ENCODE data around the gene GIMAP2. TPM values are rescaled to one million over a fixed set of nuclear protein-coding genes. Genes with fewer than 3 reads are reported as not detected.
"Not testable (repeated sequence)": the region's sequence is repeated elsewhere in the genome, so short reads cannot be mapped to it uniquely, and the experiment has no call there.

The GIMAP2 gene
- polyA plus RNA-seq, 2 donors = 0.90 to 2.1 TPM

- 75 to 84% methylated on average over 2 of the region's 2 CpGs for WGBS, 2 donors
- H3K27ac ChIP-seq (ENCODE audit: low read depth in 2 of 2, low read length in 1 of 2) = peak overlapping the region in 1 of 2 donors; percentile 47
- H3K36me3 ChIP-seq (ENCODE audit: control insufficient read depth in 2 of 2, insufficient read depth in 2 of 2, low read length in 1 of 2) = no peaks in the 10 kb centered on the region
- H3K4me3 ChIP-seq (ENCODE audit: low read depth in 1 of 2, low read length in 2 of 2) = no peak overlapping the region
- H3K4me1 ChIP-seq (ENCODE audit: control insufficient read depth in 2 of 2, insufficient read depth in 2 of 2, low read length in 1 of 2) = no peaks in the 10 kb centered on the region
- no peaks in the 10 kb centered on the region for H3K9me3 ChIP-seq (ENCODE audit: control insufficient read depth in 2 of 2, insufficient read depth in 1 of 2, low read depth in 1 of 2, low read length in 1 of 2)
- no peaks in the 10 kb centered on the region for H3K27me3 ChIP-seq (ENCODE audit: control insufficient read depth in 1 of 2, insufficient read depth in 2 of 2, low read length in 2 of 2)
Observed at GRCh38 chr7:150675714-150676113, 9.8 kb upstream of the GIMAP2 start.

GRCh38 chr7:150676276-150676675 is 9.2 kb upstream of the GIMAP2 start:
- not testable (repeated sequence) for H3K27ac ChIP-seq (ENCODE audit: low read depth in 2 of 2, low read length in 1 of 2)

GRCh38 chr7:150676854-150677253 is 8.7 kb upstream of the GIMAP2 start:
- H3K4me3 ChIP-seq (ENCODE audit: low read depth in 1 of 2, low read length in 2 of 2); H3K27me3 ChIP-seq (ENCODE audit: control insufficient read depth in 1 of 2, insufficient read depth in 2 of 2, low read length in 2 of 2); H3K27ac ChIP-seq (ENCODE audit: low read depth in 2 of 2, low read length in 1 of 2); H3K4me1 ChIP-seq (ENCODE audit: control insufficient read depth in 2 of 2, insufficient read depth in 2 of 2, low read length in 1 of 2); H3K9me3 ChIP-seq (ENCODE audit: control insufficient read depth in 2 of 2, insufficient read depth in 1 of 2, low read depth in 1 of 2, low read length in 1 of 2); H3K36me3 ChIP-seq (ENCODE audit: control insufficient read depth in 2 of 2, insufficient read depth in 2 of 2, low read length in 1 of 2): not testable (repeated sequence)
- 44 to 49% methylated on average over 3 of the region's 3 CpGs for WGBS, 2 donors

More at GRCh38 chr7:150676276-150676675, 9.2 kb upstream of the GIMAP2 start:
- not testable (repeated sequence) for H3K9me3 ChIP-seq (ENCODE audit: control insufficient read depth in 2 of 2, insufficient read depth in 1 of 2, low read depth in 1 of 2, low read length in 1 of 2); H3K36me3 ChIP-seq (ENCODE audit: control insufficient read depth in 2 of 2, insufficient read depth in 2 of 2, low read length in 1 of 2); H3K4me3 ChIP-seq (ENCODE audit: low read depth in 1 of 2, low read length in 2 of 2); H3K4me1 ChIP-seq (ENCODE audit: control insufficient read depth in 2 of 2, insufficient read depth in 2 of 2, low read length in 1 of 2); H3K27me3 ChIP-seq (ENCODE audit: control insufficient read depth in 1 of 2, insufficient read depth in 2 of 2, low read length in 2 of 2)

GRCh38 chr7:150678601-150679000 is 6.9 kb upstream of the GIMAP2 start:
- not testable (repeated sequence) for H3K4me1 ChIP-seq (ENCODE audit: control insufficient read depth in 2 of 2, insufficient read depth in 2 of 2, low read length in 1 of 2); H3K27me3 ChIP-seq (ENCODE audit: control insufficient read depth in 1 of 2, insufficient read depth in 2 of 2, low read length in 2 of 2); H3K27ac ChIP-seq (ENCODE audit: low read depth in 2 of 2, low read length in 1 of 2); H3K36me3 ChIP-seq (ENCODE audit: control insufficient read depth in 2 of 2, insufficient read depth in 2 of 2, low read length in 1 of 2); H3K9me3 ChIP-seq (ENCODE audit: control insufficient read depth in 2 of 2, insufficient read depth in 1 of 2, low read depth in 1 of 2, low read length in 1 of 2); H3K4me3 ChIP-seq (ENCODE audit: low read depth in 1 of 2, low read length in 2 of 2)
- WGBS, 2 donors = 73 to 77% methylated on average over 11 of the region's 11 CpGs

GRCh38 chr7:150680364-150680763 is 5.1 kb upstream of the GIMAP2 start:
- not testable (repeated sequence) for H3K4me1 ChIP-seq (ENCODE audit: control insufficient read depth in 2 of 2, insufficient read depth in 2 of 2, low read length in 1 of 2); H3K27me3 ChIP-seq (ENCODE audit: control insufficient read depth in 1 of 2, insufficient read depth in 2 of 2, low read length in 2 of 2); H3K4me3 ChIP-seq (ENCODE audit: low read depth in 1 of 2, low read length in 2 of 2); H3K9me3 ChIP-seq (ENCODE audit: control insufficient read depth in 2 of 2, insufficient read depth in 1 of 2, low read depth in 1 of 2, low read length in 1 of 2); H3K27ac ChIP-seq (ENCODE audit: low read depth in 2 of 2, low read length in 1 of 2); H3K36me3 ChIP-seq (ENCODE audit: control insufficient read depth in 2 of 2, insufficient read depth in 2 of 2, low read length in 1 of 2)
- 71 to 81% methylated on average over 1 to 2 of the region's 2 CpGs for WGBS, 2 donors

GRCh38 chr7:150686030-150686631 is 625 bp downstream of the GIMAP2 start:
- Histone ChIP-seq H3K4me3 (ENCODE audit: low read depth in 1 of 2, low read length in 2 of 2) (peak overlapping the region; percentile 18 to 52), H3K36me3 (ENCODE audit: control insufficient read depth in 2 of 2, insufficient read depth in 2 of 2, low read length in 1 of 2) (peaks cover 0 to 3% of the 10 kb centered on the region in 2 donors), H3K4me1 (ENCODE audit: control insufficient read depth in 2 of 2, insufficient read depth in 2 of 2, low read length in 1 of 2) (peaks cover 0 to 5% of the 10 kb centered on the region in 2 donors), H3K27me3 (ENCODE audit: control insufficient read depth in 1 of 2, insufficient read depth in 2 of 2, low read length in 2 of 2) (no peaks in the 10 kb centered on the region), H3K27ac (ENCODE audit: low read depth in 2 of 2, low read length in 1 of 2) (peak overlapping the region; percentile 1 to 15), H3K9me3 (ENCODE audit: control insufficient read depth in 2 of 2, insufficient read depth in 1 of 2, low read depth in 1 of 2, low read length in 1 of 2) (peaks cover 3% of the 10 kb centered on the region in 2 donors)
- WGBS, 2 donors = 39 to 44% methylated on average over 9 of the region's 9 CpGs

- Histone ChIP-seq H3K27me3 (ENCODE audit: control insufficient read depth in 1 of 2, insufficient read depth in 2 of 2, low read length in 2 of 2) (no peaks in the 10 kb centered on the region), H3K27ac (ENCODE audit: low read depth in 2 of 2, low read length in 1 of 2) (no peak overlapping the region), H3K4me3 (ENCODE audit: low read depth in 1 of 2, low read length in 2 of 2) (no peak overlapping the region), H3K36me3 (ENCODE audit: control insufficient read depth in 2 of 2, insufficient read depth in 2 of 2, low read length in 1 of 2) (peaks cover 0 to 3% of the 10 kb centered on the region in 2 donors), H3K4me1 (ENCODE audit: control insufficient read depth in 2 of 2, insufficient read depth in 2 of 2, low read length in 1 of 2) (peaks cover 0 to 5% of the 10 kb centered on the region in 2 donors), H3K9me3 (ENCODE audit: control insufficient read depth in 2 of 2, insufficient read depth in 1 of 2, low read depth in 1 of 2, low read length in 1 of 2) (peaks cover 3 to 7% of the 10 kb centered on the region in 2 donors)
- WGBS, 2 donors = 94 to 98% methylated on average over 6 of the region's 6 CpGs
Observed at GRCh38 chr7:150688630-150689029, 3.1 kb downstream of the GIMAP2 start.

- no peaks in the 10 kb centered on the region for H3K27me3 ChIP-seq (ENCODE audit: control insufficient read depth in 1 of 2, insufficient read depth in 2 of 2, low read length in 2 of 2)
- H3K27ac ChIP-seq (ENCODE audit: low read depth in 2 of 2, low read length in 1 of 2) = no peak overlapping the region
- no peaks in the 10 kb centered on the region for H3K4me1 ChIP-seq (ENCODE audit: control insufficient read depth in 2 of 2, insufficient read depth in 2 of 2, low read length in 1 of 2)
- H3K9me3 ChIP-seq (ENCODE audit: control insufficient read depth in 2 of 2, insufficient read depth in 1 of 2, low read depth in 1 of 2, low read length in 1 of 2) = peaks cover 0 to 5% of the 10 kb centered on the region in 2 donors
- WGBS, 2 donors = 42 to 53% methylated on average over 2 of the region's 2 CpGs
- no peak overlapping the region for H3K4me3 ChIP-seq (ENCODE audit: low read depth in 1 of 2, low read length in 2 of 2)
- no peaks in the 10 kb centered on the region for H3K36me3 ChIP-seq (ENCODE audit: control insufficient read depth in 2 of 2, insufficient read depth in 2 of 2, low read length in 1 of 2)
Observed at GRCh38 chr7:150695654-150696053, 10.1 kb downstream of the GIMAP2 start.

- Histone ChIP-seq H3K4me3 (ENCODE audit: low read depth in 1 of 2, low read length in 2 of 2) (no peak overlapping the region), H3K36me3 (ENCODE audit: control insufficient read depth in 2 of 2, insufficient read depth in 2 of 2, low read length in 1 of 2) (no peaks in the 10 kb centered on the region), H3K4me1 (ENCODE audit: control insufficient read depth in 2 of 2, insufficient read depth in 2 of 2, low read length in 1 of 2) (no peaks in the 10 kb centered on the region), H3K27ac (ENCODE audit: low read depth in 2 of 2, low read length in 1 of 2) (no peak overlapping the region), H3K9me3 (ENCODE audit: control insufficient read depth in 2 of 2, insufficient read depth in 1 of 2, low read depth in 1 of 2, low read length in 1 of 2) (peaks cover 0 to 2% of the 10 kb centered on the region in 2 donors), H3K27me3 (ENCODE audit: control insufficient read depth in 1 of 2, insufficient read depth in 2 of 2, low read length in 2 of 2) (no peaks in the 10 kb centered on the region)
- 86 to 90% methylated on average over 1 of the region's 1 CpG for WGBS, 2 donors
Observed at GRCh38 chr7:150703209-150703608, 17.7 kb downstream of the GIMAP2 start.

- WGBS, 2 donors = 68 to 70% methylated on average over 4 of the region's 4 CpGs
- Histone ChIP-seq H3K27ac (ENCODE audit: low read depth in 2 of 2, low read length in 1 of 2) (peak overlapping the region in 1 of 2 donors; percentile 6), H3K9me3 (ENCODE audit: control insufficient read depth in 2 of 2, insufficient read depth in 1 of 2, low read depth in 1 of 2, low read length in 1 of 2) (no peaks in the 10 kb centered on the region), H3K27me3 (ENCODE audit: control insufficient read depth in 1 of 2, insufficient read depth in 2 of 2, low read length in 2 of 2) (no peaks in the 10 kb centered on the region), H3K4me3 (ENCODE audit: low read depth in 1 of 2, low read length in 2 of 2) (no peak overlapping the region), H3K36me3 (ENCODE audit: control insufficient read depth in 2 of 2, insufficient read depth in 2 of 2, low read length in 1 of 2) (peaks cover 0 to 2% of the 10 kb centered on the region in 2 donors), H3K4me1 (ENCODE audit: control insufficient read depth in 2 of 2, insufficient read depth in 2 of 2, low read length in 1 of 2) (no peaks in the 10 kb centered on the region)
Observed at GRCh38 chr7:150715293-150715692, 29.8 kb downstream of the GIMAP2 start.
